ENCODE results near the gene EVA1B. TPM values are rescaled to one million over a fixed set of nuclear protein-coding genes. Genes with fewer than 3 reads are reported as not detected.

EVA1B gene
- total and polyA plus RNA-seq, 10 of the 15 experiments (the other 5 are each of a cell fraction or from before 2014, with no cell fraction given), result 0.15 to 6.4 (median 3.0) TPM; not detected in 2

GRCh38 chr1:36297062-36297461 lies 26.4 kb downstream of the EVA1B start (continued):
- TF ChIP-seq SPI1 (IDR thresholded peaks at IDR 0.05; ENCODE audit: borderline replicate concordance, insufficient read depth, low read depth, low read length) (no peak), ZBTB4 (CRISPR knock-in tag; IDR thresholded peaks at IDR 0.05) (no peak), KLF5 (IDR thresholded peaks at IDR 0.05; ENCODE audit: partially characterized antibody) (no peak)

- 100% methylated on average over 2 of the region's 2 CpGs for WGBS (ENCODE audit: insufficient coverage, insufficient replicate concordance, low lambda C conversion rate, missing lambda C conversion rate)
- no peaks in the 10 kb centered on the region for H3K9me3 ChIP-seq (replicated peaks; ENCODE audit: control insufficient read depth, insufficient read depth, low read length)
- no peak overlapping the region for H3K4me3 ChIP-seq
- H3K9ac ChIP-seq (ENCODE audit: control insufficient read depth, insufficient read depth, low read length), result no peak overlapping the region
- H3K27ac ChIP-seq (ENCODE audit: control insufficient read depth, insufficient read depth), result no peak overlapping the region
- H2AFZ ChIP-seq (ENCODE audit: control insufficient read depth, low read depth, low read length), result no peak overlapping the region
- no peaks in the 10 kb centered on the region for H3K27me3 ChIP-seq (replicated peaks in 1 of 2; ENCODE audit: control insufficient read depth in 2 of 2, insufficient read depth in 2 of 2, low read length in 1 of 2)
- intact Hi-C loops (cut with micrococcal nuclease; ENCODE audit: unreplicated experiment), result no loop called here
- H3K4me2 ChIP-seq (ENCODE audit: control insufficient read depth, insufficient read depth), result no peak overlapping the region
- ChIA-PET CTCF (interaction anchor here (0.6 kb wide), 1 partner anchor 10 kb away, joined by 5 read pairs; no protein-coding TSS in a partner anchor), SMC1A (ENCODE audit: uncharacterized antibody, unreplicated experiment) (no interaction called here), RAD21 (ENCODE audit: unreplicated experiment) (no interaction called here), POLR2A (interaction anchor here (0.6 kb wide), 1 partner anchor 1031 kb away, joined by 3 read pairs; no protein-coding TSS in a partner anchor)
- in situ Hi-C loops (cut with MboI), result no loop called here
- DNase-seq (ENCODE audit: low read depth, low spot score) (no peak), ATAC-seq (no peak), FAIRE-seq (no peak)
- no TSS peak for BruUV-seq (replicated peaks)
- no peaks in the 10 kb centered on the region for H3K79me2 ChIP-seq (ENCODE audit: control insufficient read depth, insufficient read depth, low read length)
- H4K20me1 ChIP-seq (ENCODE audit: control insufficient read depth, insufficient read depth), result no peaks in the 10 kb centered on the region
- H3K36me3 ChIP-seq (ENCODE audit: control insufficient read depth in 2 of 2, insufficient read depth in 2 of 2, low read length in 1 of 2), result peaks cover 20 to 32% of the 10 kb centered on the region in 2 experiments
- no peaks in the 10 kb centered on the region for H3K4me1 ChIP-seq (ENCODE audit: control insufficient read depth, insufficient read depth, low read length)
- no peak for TF ChIP-seq NFYA (IDR thresholded peaks at IDR 0.05; ENCODE audit: borderline replicate concordance, low read depth, low read length)
- TF ChIP-seq IKZF2 (IDR thresholded peaks at IDR 0.05), result no peak
- TF ChIP-seq ZNF24 (IDR thresholded peaks at IDR 0.05), result no peak
- no peak for TF ChIP-seq RELB (IDR thresholded peaks at IDR 0.05; ENCODE audit: low read depth)
- no peak for TF ChIP-seq TAF1 (IDR thresholded peaks at IDR 0.05; ENCODE audit: borderline replicate concordance, low read depth, low read length)
- TF ChIP-seq HDAC6 (IDR thresholded peaks at IDR 0.05; ENCODE audit: unreplicated experiment), result no peak
- TF ChIP-seq IRF4 (IDR thresholded peaks at IDR 0.05; ENCODE audit: low read depth, low read length), result no peak
- TF ChIP-seq ZSCAN29 (IDR thresholded peaks at IDR 0.05), result no peak
- TF ChIP-seq BHLHE40 (IDR thresholded peaks at IDR 0.05; ENCODE audit: borderline replicate concordance in 1 of 2, low read depth in 2 of 2, low read length in 1 of 2), result no peak
- no peak for TF ChIP-seq STAT1 (conservative IDR thresholded peaks at IDR 0.05)
- no peak for TF ChIP-seq E2F4 (IDR thresholded peaks at IDR 0.05; ENCODE audit: low read depth, low read length)
- no peak for TF ChIP-seq ZNF384 (IDR thresholded peaks at IDR 0.05; ENCODE audit: borderline replicate concordance, low read depth, low read length)
- TF ChIP-seq NFXL1 (IDR thresholded peaks at IDR 0.05; ENCODE audit: borderline replicate concordance), result no peak
- no peak for TF ChIP-seq ZBED1 (IDR thresholded peaks at IDR 0.05; ENCODE audit: borderline replicate concordance)
- no peak for TF ChIP-seq MTA2 (IDR thresholded peaks at IDR 0.05; ENCODE audit: low read depth)
- TF ChIP-seq WRNIP1 (IDR thresholded peaks at IDR 0.05; ENCODE audit: borderline replicate concordance, low read depth, low read length), result no peak
Measured at GRCh38 chr1:36295390-36295789, 28.1 kb downstream of the EVA1B start.

Measured in GM12878 (cell line).